Endothelial cell of umbilical vein (primary cell): ENCODE measurements around the gene PRX. TPM values are rescaled to one million over a fixed set of nuclear protein-coding genes. Genes with fewer than 3 reads are reported as not detected.

ENCODE experiments used
- BruUV-seq: library from RNA; stranded (reverse); fragments of 400-500 nt; replicated peaks from 2 replicates; lab custom pipeline; 2021; lab: Mats Ljungman, UMichigan
- CTCF ChIA-PET: fragments of 300-600, 350-600 bp; sonication (Branson Sonifier 250); formaldehyde crosslinking; loops from one replicate; lab custom pipeline; 2021; ENCODE audit warnings: antibody characterized with exemption, inconsistent platforms; lab: Charles Lee
- POLR2A ChIA-PET: fragments of 300-600, 350-600 bp; sonication (Branson Sonifier 250); formaldehyde crosslinking; loops from one replicate; lab custom pipeline; 2021; ENCODE audit warnings: antibody characterized with exemption, inconsistent platforms; lab: Charles Lee
- DNase-seq: peaks from one replicate; pipeline ENCODE4 v3.0.0-alpha.2; 2011; ENCODE audit warnings: low read depth, low spot score
- FAIRE-seq: peaks from 2 replicates; lab custom pipeline; 2011; peaks lifted over from hg19 to GRCh38; lab: Jason Lieb, UNC
- H2AFZ ChIP-seq: 2 replicates; pipeline ENCODE4 v1.6.0; 2012; ENCODE audit warnings: low read depth, low read length, control low read depth, inconsistent platforms
- H3K27ac ChIP-seq: 2 replicates; pipeline ENCODE4 v1.5.1; 2011; ENCODE audit warnings: low read depth, mild to moderate bottlenecking, control low read depth, low read length, moderate library complexity; ENCODE audit not compliant: insufficient read depth
- H3K27me3 ChIP-seq, 2 experiments: 2 replicates each; pipeline versions ENCODE4 v1.6.0 to v1.6.1; 2011; ENCODE audit warnings: low read length in 2 of 2, mixed read lengths in 1 of 2; ENCODE audit not compliant: control insufficient read depth in 2 of 2, insufficient read depth in 2 of 2
- H3K36me3 ChIP-seq, 2 experiments: 2 replicates in 1 of 2; 3 replicates in 1 of 2; pipeline ENCODE4 v1.5.1; 2011; ENCODE audit warnings: low read length in 2 of 2, mild to moderate bottlenecking in 1 of 2, moderate library complexity in 1 of 2; ENCODE audit not compliant: control insufficient read depth in 2 of 2, insufficient read depth in 2 of 2; ENCODE audit errors: extremely low read depth in 1 of 2
- H3K4me1 ChIP-seq: 3 replicates; pipeline ENCODE4 v1.5.1; 2011; ENCODE audit warnings: mild to moderate bottlenecking, low read length; ENCODE audit not compliant: control insufficient read depth, insufficient read depth; ENCODE audit errors: extremely low read depth
- H3K4me2 ChIP-seq: 2 replicates; pipeline ENCODE4 v1.6.1; 2011; ENCODE audit warnings: low read length, control low read depth, mixed read lengths; ENCODE audit not compliant: insufficient read depth
- H3K4me3 ChIP-seq, 3 experiments: fragments of 200-600 bp in 1 of 3; sonication (generic), shearing (Covaris generic) in 1 of 3; replicated peaks in 1 of 3; 2 replicates each; pipeline ENCODE4 v1.5.1; 2011 to 2016; ENCODE audit warnings: control low read depth in 3 of 3, low read length in 3 of 3, mild to moderate bottlenecking in 2 of 3, inconsistent platforms in 1 of 3, low read depth in 1 of 3, moderate library complexity in 1 of 3; ENCODE audit not compliant: insufficient read depth in 1 of 3
- H3K79me2 ChIP-seq: 2 replicates; pipeline ENCODE4 v1.6.0; 2012; ENCODE audit warnings: low read length, inconsistent platforms; ENCODE audit not compliant: control insufficient read depth, insufficient read depth
- H3K9ac ChIP-seq: replicated peaks from 2 replicates; pipeline ENCODE3; 2011; ENCODE audit warnings: low read length, control low read depth; ENCODE audit not compliant: insufficient read depth; ENCODE audit errors: extremely low read depth
- H3K9me1 ChIP-seq: replicated peaks from 3 replicates; pipeline ENCODE4 v1.6.0; 2011; ENCODE audit warnings: mild to moderate bottlenecking, low read length; ENCODE audit not compliant: control insufficient read depth, insufficient read depth; ENCODE audit errors: extremely low read depth
- H3K9me3 ChIP-seq: replicated peaks from 2 replicates; pipeline ENCODE4 v1.5.1; 2012; ENCODE audit warnings: low read length, inconsistent platforms; ENCODE audit not compliant: control insufficient read depth, insufficient read depth
- H4K20me1 ChIP-seq: replicated peaks from 2 replicates; pipeline ENCODE3; 2011; ENCODE audit warnings: mild to moderate bottlenecking, low read length; ENCODE audit not compliant: control insufficient read depth, insufficient read depth; ENCODE audit errors: extremely low read depth
- CTCF ChIP-seq, 2 donors: IDR thresholded peaks; 1 replicate in 1 of 2; 2 replicates in 1 of 2; pipeline ENCODE4 v1.5.1; 2011; ENCODE audit warnings: low read length in 2 of 2, mild to moderate bottlenecking in 2 of 2, moderate library complexity in 2 of 2, control low read depth in 1 of 2, inconsistent platforms in 1 of 2, low read depth in 1 of 2; ENCODE audit not compliant: insufficient read depth in 1 of 2; ENCODE audit errors: extremely low read depth in 1 of 2
- EZH2 ChIP-seq: IDR thresholded peaks from 2 replicates; pipeline ENCODE4 v1.6.1; 2012; ENCODE audit warnings: borderline replicate concordance, low read depth, mild to moderate bottlenecking, moderate library complexity, low read length, inconsistent platforms; ENCODE audit not compliant: severe bottlenecking
- FOS ChIP-seq: IDR thresholded peaks from 2 replicates; pipeline ENCODE4 v1.6.1; 2011; ENCODE audit warnings: mild to moderate bottlenecking, low read length, moderate library complexity, borderline replicate concordance; ENCODE audit not compliant: insufficient read depth
- GATA2 ChIP-seq: IDR thresholded peaks from 2 replicates; pipeline ENCODE4 v1.7.0; 2011; ENCODE audit warnings: low read depth, mild to moderate bottlenecking, moderate library complexity, mixed read lengths, low read length; ENCODE audit not compliant: insufficient read length, insufficient read depth
- JUN ChIP-seq: IDR thresholded peaks from 2 replicates; pipeline ENCODE4 v1.6.1; 2011; ENCODE audit warnings: borderline replicate concordance, low read depth; ENCODE audit not compliant: insufficient read length, insufficient read depth
- MAX ChIP-seq: IDR thresholded peaks from 2 replicates; pipeline ENCODE4 v1.6.1; 2011; ENCODE audit not compliant: insufficient read depth, insufficient read length
- MYC ChIP-seq: IDR thresholded peaks from one replicate; pipeline ENCODE4 v1.6.1; 2011; ENCODE audit warnings: mild to moderate bottlenecking, low read depth, low read length
- POLR2A ChIP-seq: IDR thresholded peaks from 2 replicates; pipeline ENCODE4 v1.6.1; 2012; ENCODE audit warnings: low read depth, mild to moderate bottlenecking, control low read depth, low read length
- POLR2AphosphoS5 ChIP-seq: IDR thresholded peaks from 2 replicates; pipeline ENCODE4 v1.6.1; 2012; ENCODE audit warnings: low read depth, mild to moderate bottlenecking, control low read depth, low read length, moderate library complexity; ENCODE audit not compliant: insufficient read depth
- dilution Hi-C: fragments of 300-500 bp; cut with MboI; formaldehyde crosslinking; loops from one replicate; pipeline ENCODE4 v1.15.0; 2019; ENCODE audit warnings: low sequenced_read_pairs; ENCODE audit not compliant: extremely low pct_ligation_motif_present
- intact Hi-C: fragments of 100-400 bp; cut with micrococcal nuclease; formaldehyde crosslinking; loops from one replicate; pipeline ENCODE4 v1.10.0; 2022
- polyA plus RNA-seq, 4 experiments: library from polyadenylated mRNA; depleted of rRNA in 3 of 4; stranded (reverse) in 3 of 4; unstranded in 1 of 4; fragments of >200 nt; gene quantifications; 2 replicates each; pipeline versions ENCODE4 v1.2.1 to v1.2.3, GENCODE V29; 2011 to 2012; ENCODE audit warnings: missing spikeins in 1 of 4
- total RNA-seq: library from RNA; stranded (reverse); gene quantifications from 2 replicates; pipeline ENCODE4 v1.2.3, GENCODE V29; 2021

Gene PRX
- total and polyA plus RNA-seq, 2 donors (not counting 3 experiments of a cell fraction or from before 2014, with no cell fraction given), result 0.80 to 1.3 TPM

- Histone ChIP-seq H3K27me3 (no peaks in the 10 kb centered on the region), H2AFZ (no peak overlapping the region), H3K27ac (no peak overlapping the region), H3K36me3 (peaks cover 9 to 12% of the 10 kb centered on the region in 2 experiments), H3K4me2 (peak overlapping the region; percentile 65), H3K9me1 (no peaks in the 10 kb centered on the region), H3K4me1 (peaks cover 9% of the 10 kb centered on the region), H3K9me3 (no peaks in the 10 kb centered on the region), H3K4me3 (no peak overlapping the region), H3K9ac (peak overlapping the region; percentile 50), H4K20me1 (no peaks in the 10 kb centered on the region), H3K79me2 (peaks cover 29% of the 10 kb centered on the region)
- intact Hi-C loops, result loop anchor here (5.0 to 10.0 kb wide), 2 partner anchors 156 to 363 kb away; no protein-coding TSS in a partner anchor
- dilution Hi-C loops, result no loop called here
- CTCF ChIA-PET, result interaction anchor here (2.2 to 4.1 kb wide), 2 partner anchors 15 to 21 kb away, joined by 14 to 37 read pairs; partner anchors contain the start of gene SERTAD1
- FAIRE-seq (no peak), DNase-seq (no peak)
- POLR2A ChIA-PET, result no interaction called here
- BruUV-seq, result no TSS peak
- TF ChIP-seq POLR2AphosphoS5 (no peak), MYC (no peak), MAX (no peak), JUN (no peak), CTCF (IDR thresholded peaks at IDR 0.05; ENCODE audit: extremely low read depth in 1 of 2, insufficient read depth in 1 of 2, low read depth in 1 of 2, low read length in 2 of 2) (no peak), FOS (no peak), EZH2 (no peak), POLR2A (no peak), GATA2 (no peak)
These were observed 28.6 kb upstream of the PRX start for GRCh38 chr19:40441719-40442253.
